HG02970 (cell line): ENCODE data around the gene DNAJC5.

Experiments
- ATAC-seq: cut with Tn5 transposase; IDR thresholded peaks from one replicate; pipeline ENCODE4 v1.9.1; 2021; ENCODE audit warnings: mild to moderate bottlenecking, moderate library complexity, moderate number of reproducible peaks; ENCODE audit not compliant: unreplicated experiment, low FRiP score

The DNAJC5 gene

DNA sequence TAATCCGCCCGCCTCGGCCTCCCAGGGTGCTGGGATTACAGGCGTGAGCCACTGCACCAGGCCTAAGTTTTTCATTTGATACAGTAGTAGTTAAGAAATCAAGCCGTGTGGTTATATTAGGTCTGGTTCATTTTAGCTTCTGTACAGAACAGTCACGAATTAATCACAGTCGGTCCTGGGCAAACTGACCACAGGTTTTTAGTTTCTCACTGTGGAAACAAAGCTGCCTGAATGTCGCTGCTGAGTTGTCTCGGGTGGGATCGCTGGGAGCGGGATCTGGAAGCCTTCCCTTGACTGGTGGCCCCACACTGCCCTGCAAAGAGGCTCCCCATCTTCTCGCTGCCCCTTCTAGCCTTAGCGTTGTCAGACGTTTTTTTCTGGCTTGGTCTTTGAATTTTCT, 42.7 kb downstream of the DNAJC5 start:
- ATAC-seq = no peak

- ATAC-seq = no peak
Measured at GRCh38 chr20:63939061-63939935, 44.4 kb downstream of the DNAJC5 start.

DNA sequence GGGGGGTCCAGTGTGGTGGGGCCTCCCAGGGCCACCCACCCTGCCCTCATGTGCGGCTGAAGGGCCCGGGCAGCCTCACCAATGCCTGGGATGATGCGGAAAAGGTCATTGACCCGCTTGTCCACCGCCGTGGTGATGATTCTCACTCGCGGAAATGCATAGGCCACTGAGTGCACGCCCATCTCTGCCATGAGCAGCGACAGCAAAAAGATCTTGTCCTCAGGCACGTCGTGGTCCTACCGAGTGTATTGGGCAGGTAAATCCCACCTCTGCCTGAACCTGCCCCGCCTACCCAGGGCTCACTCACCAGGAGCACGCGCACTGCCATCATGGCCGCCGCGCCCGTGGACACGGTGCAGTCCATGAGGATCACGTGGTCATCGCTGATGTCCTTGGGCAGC, 45.1 kb downstream of the DNAJC5 start:
- ATAC-seq = no peak

GRCh38 chr20:63940472-63941266, 45.7 kb downstream of the DNAJC5 start:
- ATAC-seq = no peak

DNA sequence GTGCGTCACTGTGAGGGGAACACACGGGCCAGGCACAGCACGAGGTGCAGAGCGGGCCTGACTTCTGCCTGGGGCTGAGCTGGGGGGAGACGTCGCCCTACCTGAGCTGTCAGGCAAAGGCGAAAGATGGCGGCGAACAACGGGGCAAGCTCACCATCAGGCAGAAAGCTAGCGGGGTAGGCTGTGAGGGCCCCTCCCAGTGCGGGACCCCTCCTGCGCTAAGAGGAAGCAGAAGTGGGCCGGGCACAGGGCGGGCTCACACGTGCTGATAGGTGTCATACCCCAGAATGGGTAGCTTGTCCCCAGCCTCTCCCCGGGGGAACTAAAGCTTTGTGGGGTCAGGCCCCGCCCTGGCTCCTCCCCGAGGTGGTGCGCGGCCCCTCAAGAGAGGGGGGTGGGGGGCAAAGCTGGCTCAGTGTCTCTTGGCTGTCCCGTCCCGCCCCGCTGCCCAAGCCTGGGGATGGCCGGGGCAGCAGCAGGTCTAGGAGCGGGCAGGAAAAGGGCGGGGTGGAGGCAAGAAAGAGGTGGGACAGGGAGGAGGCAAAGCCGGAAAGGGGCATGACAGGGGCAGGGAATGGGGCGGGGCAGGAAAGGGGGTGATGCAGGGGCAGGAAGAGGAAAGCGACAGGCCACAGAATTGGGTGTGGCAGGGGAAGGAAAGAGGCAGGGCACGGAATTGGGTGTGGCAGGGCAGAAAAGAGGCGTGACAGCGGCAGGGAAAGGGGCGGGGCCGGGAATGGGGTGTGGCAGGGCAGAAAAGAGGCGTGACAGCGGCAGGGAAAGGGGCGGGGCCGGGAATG, 46.6 kb downstream of the DNAJC5 start:
- no peak for ATAC-seq

DNA sequence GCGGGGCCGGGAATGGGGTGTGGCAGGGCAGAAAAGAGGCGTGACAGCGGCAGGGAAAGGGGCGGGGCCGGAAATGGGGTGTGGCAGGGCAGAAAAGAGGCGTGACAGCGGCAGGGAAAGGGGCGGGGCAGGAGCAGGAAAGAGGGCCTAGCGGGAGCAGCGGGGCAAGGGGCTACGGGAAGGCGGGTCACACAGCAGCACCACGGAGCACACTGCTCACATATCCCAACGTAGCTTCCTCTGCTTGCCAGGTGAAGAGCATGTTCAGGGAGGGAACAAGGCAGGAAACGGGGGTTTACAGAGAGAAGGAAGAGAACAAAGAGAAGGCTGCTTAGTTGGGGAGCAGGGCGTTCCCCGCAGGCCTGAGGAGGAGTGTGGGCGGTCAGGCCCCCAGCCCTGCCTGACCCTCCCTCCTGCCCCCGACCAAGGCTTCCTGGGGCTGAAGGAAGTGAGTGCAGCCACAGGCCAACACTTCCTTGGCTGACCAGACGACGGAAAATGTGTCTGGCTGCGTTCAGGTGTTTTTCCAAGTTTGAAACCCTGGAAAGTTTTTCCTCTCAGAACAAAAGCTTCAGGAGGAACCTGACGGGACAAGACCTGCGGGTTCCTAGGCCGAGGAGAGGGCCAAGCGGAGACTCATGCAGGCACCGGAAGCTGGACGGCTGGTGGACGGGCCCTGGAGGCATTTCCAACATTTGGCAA, 47.5 kb downstream of the DNAJC5 start:
- ATAC-seq = no peak

GRCh38 chr20:63942969-63943807, 48.3 kb downstream of the DNAJC5 start:
- no peak for ATAC-seq

DNA sequence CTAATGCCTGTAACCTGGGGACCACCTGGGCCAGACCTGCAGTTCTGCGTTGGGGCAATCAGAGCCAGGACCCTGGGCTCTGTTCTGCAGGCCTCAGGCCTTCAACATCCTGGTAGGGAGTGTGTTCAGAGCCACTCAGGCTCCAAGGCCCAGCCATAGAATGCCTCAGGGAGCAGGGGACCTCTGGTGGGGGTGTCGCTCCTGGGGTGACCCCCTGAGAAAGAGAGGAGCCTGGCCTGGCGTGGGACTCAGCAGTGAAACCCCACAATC, 48.8 kb downstream of the DNAJC5 start:
- no peak for ATAC-seq

DNA sequence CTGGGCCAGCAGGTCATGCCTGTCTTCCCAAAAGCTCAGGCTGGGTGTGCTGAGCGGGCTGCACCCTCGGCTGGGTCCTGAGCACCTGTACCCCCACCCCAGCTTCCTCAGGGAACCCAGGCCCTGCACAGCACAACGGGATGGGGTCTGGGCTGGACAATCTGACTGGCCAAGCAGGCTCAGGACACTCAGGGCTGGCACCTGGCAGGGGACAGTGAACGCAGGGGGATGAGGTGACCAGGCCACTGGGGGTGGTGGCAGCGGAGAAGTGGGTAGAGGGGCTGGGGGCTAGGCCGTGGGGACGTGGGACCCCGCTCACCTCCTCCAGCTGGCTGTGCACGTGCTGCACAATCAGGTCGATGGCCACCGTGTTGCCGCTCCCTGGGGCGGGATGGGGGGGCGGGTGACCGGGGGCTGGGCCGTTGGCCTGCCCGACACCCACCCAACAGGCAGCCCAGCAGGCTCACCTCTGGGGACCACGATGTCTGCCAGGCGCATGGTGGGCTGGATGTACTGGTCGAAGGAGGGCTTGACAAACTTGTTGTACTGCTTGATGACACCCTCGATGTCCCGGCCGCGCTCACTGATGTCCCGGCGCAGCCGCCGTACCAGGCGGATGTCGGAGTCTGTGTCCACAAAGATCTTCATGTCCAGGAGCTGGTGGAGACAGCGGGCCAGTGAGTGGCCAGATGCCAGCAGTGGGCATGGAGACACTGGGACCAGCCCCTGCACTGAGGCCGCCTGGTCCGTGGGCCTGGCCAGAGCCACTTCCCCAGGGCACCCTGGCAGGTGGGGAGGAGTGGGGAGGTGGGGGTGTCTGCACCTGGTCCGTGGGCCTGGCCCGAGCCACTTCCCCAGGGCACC, 49.4 kb downstream of the DNAJC5 start:
- no peak for ATAC-seq

DNA sequence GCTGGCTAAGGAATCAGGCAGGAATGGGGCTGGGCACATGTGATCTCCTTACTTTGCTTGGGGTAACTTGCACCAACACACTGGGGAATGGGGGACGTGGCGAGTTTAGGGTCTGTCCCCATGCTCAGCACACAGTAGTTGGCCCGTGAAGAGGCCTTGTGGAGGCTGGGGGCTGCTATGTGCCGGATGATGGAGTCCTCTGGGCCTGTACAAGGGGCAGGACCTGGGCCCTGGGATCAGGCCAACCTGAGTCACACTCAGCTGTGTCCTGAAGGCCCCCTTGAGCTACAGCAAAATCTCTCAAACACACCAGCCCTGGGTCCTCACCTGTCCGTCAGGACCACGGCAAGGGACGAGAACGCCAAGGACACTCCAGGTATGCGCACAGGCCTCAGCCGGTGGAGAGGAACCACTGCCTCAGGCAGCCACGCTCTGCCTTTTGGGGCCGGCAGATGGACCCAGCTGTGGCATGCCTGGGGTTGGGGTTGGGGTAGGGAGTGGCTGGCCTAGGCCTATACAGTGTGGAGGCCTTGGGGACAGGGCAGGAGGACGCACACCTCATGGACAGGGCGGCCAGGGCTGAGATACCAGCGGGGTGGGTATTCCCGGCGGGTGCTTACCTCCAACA, 50.2 kb downstream of the DNAJC5 start:
- no peak for ATAC-seq

DNA sequence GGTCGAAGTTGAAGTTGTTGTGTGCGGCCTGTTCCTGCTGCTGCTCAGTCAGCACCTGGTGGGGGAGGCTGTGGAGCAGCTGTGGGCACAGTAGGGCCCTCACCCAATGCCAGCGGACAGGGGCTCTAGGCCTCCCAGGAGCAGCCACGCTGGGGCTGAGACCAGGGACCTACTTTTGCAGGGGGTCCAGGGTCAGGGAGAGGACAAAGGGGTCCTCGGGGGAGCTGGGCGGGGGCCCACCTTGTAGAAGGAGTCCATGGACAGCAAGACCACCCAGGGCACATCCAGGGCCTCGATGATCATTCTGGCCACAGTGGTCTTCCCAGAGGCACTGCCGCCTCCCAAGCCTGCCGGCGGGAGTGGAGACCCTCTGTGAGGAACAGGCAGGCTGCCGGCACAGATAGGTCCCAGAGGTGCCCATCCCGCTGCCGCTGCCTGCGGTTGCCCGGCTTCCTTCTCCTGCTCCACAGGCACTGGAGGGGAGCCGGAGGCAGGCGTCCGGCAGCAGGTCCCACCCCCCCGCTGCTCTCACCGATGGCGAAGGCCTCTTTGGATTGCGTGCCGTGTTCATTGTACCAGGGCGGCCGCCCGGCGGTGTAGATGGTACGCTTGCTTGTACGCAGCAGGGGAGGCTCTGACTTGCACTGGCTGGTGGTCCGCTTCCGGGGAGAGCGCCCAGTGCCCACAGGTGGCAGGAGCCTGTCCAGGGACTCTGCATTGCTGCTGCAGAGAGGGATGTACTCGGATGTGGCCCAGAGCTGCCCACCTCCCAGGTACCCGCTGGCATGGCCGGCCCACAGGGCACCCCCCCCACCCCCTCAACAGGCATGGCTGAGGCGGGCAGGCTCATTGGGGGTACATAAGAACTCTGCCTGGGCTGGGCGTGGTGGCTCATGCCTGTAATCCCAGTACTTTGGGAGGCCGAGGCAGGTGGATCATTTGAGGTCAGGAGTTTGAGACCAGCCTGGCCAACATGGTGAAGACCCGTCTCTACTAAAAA, 51.3 kb downstream of the DNAJC5 start:
- no peak for ATAC-seq

- ATAC-seq = no peak
Measured at GRCh38 chr20:63946986-63947637, 52.2 kb downstream of the DNAJC5 start.

- ATAC-seq = no peak
Measured at GRCh38 chr20:63947638-63948456, 52.9 kb downstream of the DNAJC5 start.

- no peak for ATAC-seq
Measured at GRCh38 chr20:63950701-63951397, 55.9 kb downstream of the DNAJC5 start.
